Measurements from ENCODE around the gene C15orf62. TPM values are rescaled to one million over a fixed set of nuclear protein-coding genes. Genes with fewer than 3 reads are reported as not detected.
A peak's percentile ranks its signal among the peaks of the same experiment; 100 is the strongest.

C15orf62 gene
- polyA plus RNA-seq, 1 experiment: 0.05 TPM

DNA sequence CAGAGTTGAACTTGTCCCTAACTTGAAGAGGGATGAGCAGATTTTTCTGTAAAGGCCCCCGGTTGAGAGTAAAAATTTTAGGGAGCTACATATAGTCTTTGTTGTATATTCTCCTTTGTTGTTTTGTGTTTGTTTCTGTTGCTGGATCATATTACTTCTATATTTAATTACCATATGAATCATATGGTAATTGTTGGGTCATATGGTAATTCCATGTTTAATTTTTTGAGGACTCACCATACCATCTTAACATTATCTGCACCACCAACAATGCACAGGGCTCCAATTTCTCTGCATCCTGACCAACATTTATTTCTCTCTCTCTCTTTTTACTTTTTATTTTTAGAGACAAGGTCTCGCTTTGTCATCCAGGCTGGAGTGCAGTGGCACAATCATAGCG lies 29.7 kb downstream of the C15orf62 start:
- CTCF ChIA-PET: interaction anchor here (3.0 kb wide), 1 partner anchor 60 kb away, joined by 8 read pairs; no protein-coding TSS in a partner anchor

GRCh38 chr15:40803076-40803475 lies 33.3 kb downstream of the C15orf62 start:
- H3K4me3 ChIP-seq (ENCODE audit: low read depth, low read length): no peak overlapping the region
- no peak overlapping the region for H3K27ac ChIP-seq (ENCODE audit: low read depth, low read length)
- CTCF ChIA-PET: no interaction called here
- DNase-seq (ENCODE audit: low read depth, low spot score): no peak
- no peaks in the 10 kb centered on the region for H3K27me3 ChIP-seq (ENCODE audit: control insufficient read depth, insufficient read depth, low read length)
- POLR2A ChIA-PET: no interaction called here
- no peak for TF ChIP-seq CTCF (IDR thresholded peaks at IDR 0.05; ENCODE audit: low read depth, low read length)
- no peaks in the 10 kb centered on the region; the same call in 1 of the 2 replicates for H3K9me3 ChIP-seq (ENCODE audit: control insufficient read depth, insufficient read depth, low read length)

More for the DNA sequence above, 29.7 kb downstream of the C15orf62 start:
- DNase-seq (ENCODE audit: low read depth, low spot score): no peak
- Histone ChIP-seq H3K4me3 (ENCODE audit: low read depth, low read length) (no peak overlapping the region), H3K27me3 (ENCODE audit: control insufficient read depth, insufficient read depth, low read length) (no peaks in the 10 kb centered on the region), H3K27ac (ENCODE audit: low read depth, low read length) (no peak overlapping the region), H3K9me3 (ENCODE audit: control insufficient read depth, insufficient read depth, low read length) (no peaks in the 10 kb centered on the region)
- no peak for TF ChIP-seq CTCF (IDR thresholded peaks at IDR 0.05; ENCODE audit: low read depth, low read length)
- POLR2A ChIA-PET: no interaction called here

- no peak for TF ChIP-seq CTCF (IDR thresholded peaks at IDR 0.05; ENCODE audit: low read depth, low read length)
- ChIA-PET CTCF (interaction anchor here (0.6 to 0.7 kb wide), 2 partner anchors 214 to 266 kb away, joined by 4 to 5 read pairs; no protein-coding TSS in a partner anchor), POLR2A (no interaction called here)
- Histone ChIP-seq H3K27ac (ENCODE audit: low read depth, low read length) (no peak overlapping the region), H3K9me3 (ENCODE audit: control insufficient read depth, insufficient read depth, low read length) (no peaks in the 10 kb centered on the region; the same call in 1 of the 2 replicates), H3K4me3 (ENCODE audit: low read depth, low read length) (no peak overlapping the region), H3K27me3 (ENCODE audit: control insufficient read depth, insufficient read depth, low read length) (no peaks in the 10 kb centered on the region)
- no peak for DNase-seq (ENCODE audit: low read depth, low spot score)
Measured at GRCh38 chr15:40803688-40804087, 33.9 kb downstream of the C15orf62 start.

GRCh38 chr15:40806672-40807027 lies 36.9 kb downstream of the C15orf62 start:
- ChIA-PET CTCF (no interaction called here), POLR2A (interaction anchor here (0.8 to 1.4 kb wide), 2 partner anchors 9 to 557 kb away, joined by 3 to 4 read pairs; no protein-coding TSS in a partner anchor)
- H3K4me3 ChIP-seq (ENCODE audit: low read depth, low read length): peak overlapping the region; percentile 98
- no peaks in the 10 kb centered on the region for H3K27me3 ChIP-seq (ENCODE audit: control insufficient read depth, insufficient read depth, low read length)
- no peak for TF ChIP-seq CTCF (IDR thresholded peaks at IDR 0.05; ENCODE audit: low read depth, low read length)
- no peaks in the 10 kb centered on the region; the same call in 1 of the 2 replicates for H3K9me3 ChIP-seq (ENCODE audit: control insufficient read depth, insufficient read depth, low read length)
- H3K27ac ChIP-seq (ENCODE audit: low read depth, low read length): no peak overlapping the region
- no peak for DNase-seq (ENCODE audit: low read depth, low spot score)

GRCh38 chr15:40807028-40807887 lies 37.5 kb downstream of the C15orf62 start, which contains the start of the genes DNAJC17 and ZFYVE19:
TSS of gene DNAJC17 (minus strand) at chr15:40807473. CDS start at chr15:40807446, 27 bp downstream.
TSS of gene ZFYVE19 (plus strand) at chr15:40807089. CDS start at chr15:40807590, 501 bp downstream.
- CTCF ChIA-PET: no interaction called here

More at GRCh38 chr15:40807028-40807887, 37.5 kb downstream of the C15orf62 start, which contains the start of the genes DNAJC17 and ZFYVE19:
- TF ChIP-seq CTCF (IDR thresholded peaks at IDR 0.05; ENCODE audit: low read depth, low read length): no peak
- Histone ChIP-seq H3K27me3 (ENCODE audit: control insufficient read depth, insufficient read depth, low read length) (no peaks in the 10 kb centered on the region), H3K27ac (ENCODE audit: low read depth, low read length) (peak within 1 kb of the TSS; percentile 57), H3K4me3 (ENCODE audit: low read depth, low read length) (peak within 1 kb of the TSS; percentile 98), H3K9me3 (ENCODE audit: control insufficient read depth, insufficient read depth, low read length) (no peaks in the 10 kb centered on the region; the same call in 1 of the 2 replicates)
- POLR2A ChIA-PET: interaction anchor here (0.8 to 1.4 kb wide), 2 partner anchors 8 to 556 kb away, joined by 3 to 4 read pairs; no protein-coding TSS in a partner anchor
- DNase-seq (ENCODE audit: low read depth, low spot score): peak; percentile 91

Measured in AG04450 (cell line).